Posterior vena cava (tissue), 2 donors: ENCODE data around the gene NOXO1. TPM values are rescaled to one million over a fixed set of nuclear protein-coding genes. Genes with fewer than 3 reads are reported as not detected.
"Not testable (repeated sequence)": the region's sequence is repeated elsewhere in the genome, so short reads cannot be mapped to it uniquely, and the experiment has no call there.

Source experiments
- DNase-seq: peaks from one replicate; pipeline ENCODE4 v3.0.0-alpha.2; 2020; ENCODE audit warnings: low spot score
- intact Hi-C, 2 donors: fragments of 100-400 bp; cut with DNase I; formaldehyde crosslinking; loops; one replicate each; pipeline versions ENCODE4 v1.14.1 to v1.14.2; 2022 to 2023
- total RNA-seq, 2 donors: library from RNA; stranded (reverse); fragmentation: NEBNext Ultra II Directional; extraction: Animal tissue kit (Norgen Biotek cat#: 25700); gene quantifications; one replicate each; pipeline ENCODE4 v1.2.1, GENCODE V29; 2021
- donor health status: DM: yes; HTN: yes; CAD: no.
- donor health status: DM: yes; HTN: yes; CAD: no.

NOXO1 gene
- total RNA-seq, 2 donors from 2014 or later, result not detected

DNA sequence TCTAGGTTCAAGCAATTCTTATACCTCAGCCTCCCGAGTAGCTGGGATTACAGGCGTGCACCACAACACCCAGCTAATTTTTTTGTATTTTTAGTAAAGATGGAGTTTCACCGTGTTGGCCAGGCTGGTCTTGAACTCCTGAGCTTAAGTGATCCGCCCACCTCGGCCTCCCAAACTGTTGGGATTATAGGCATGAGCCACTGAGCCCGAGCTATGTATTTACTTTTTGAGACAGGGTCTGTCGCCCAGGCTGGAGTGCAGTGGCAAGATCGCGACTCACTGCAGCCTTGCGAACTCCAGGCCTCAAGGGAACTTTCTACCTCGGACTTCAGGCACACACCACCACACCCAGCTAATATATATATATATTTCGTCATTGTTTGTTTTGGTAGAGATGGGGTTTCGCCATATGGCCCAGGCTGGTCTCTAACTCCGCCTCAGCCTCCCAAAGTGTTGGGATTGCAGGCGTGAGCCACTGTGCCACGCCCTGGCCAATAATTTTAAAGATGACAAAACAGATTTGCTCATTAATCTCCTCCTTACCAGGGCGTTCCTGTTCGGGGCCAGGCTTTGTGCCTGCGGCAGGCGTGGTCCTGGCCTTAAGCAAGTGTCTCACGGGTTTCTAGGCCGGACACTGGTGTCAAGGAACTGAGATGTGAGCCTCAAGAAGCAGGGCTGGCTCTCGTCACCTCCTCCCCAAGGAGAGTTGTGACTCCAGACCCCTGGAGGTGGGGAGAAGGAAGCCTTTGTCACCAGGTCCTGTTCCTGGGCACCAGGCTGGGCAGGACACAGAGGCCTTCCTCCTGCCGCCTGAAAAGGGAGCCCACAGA lies 34.1 kb upstream of the NOXO1 start:
- DNase-seq, result no peak
- intact Hi-C loops, result loop anchor here in 1 of 2 donors (5.0 kb wide), 1 partner anchor 137 kb away; no protein-coding TSS in a partner anchor

DNA sequence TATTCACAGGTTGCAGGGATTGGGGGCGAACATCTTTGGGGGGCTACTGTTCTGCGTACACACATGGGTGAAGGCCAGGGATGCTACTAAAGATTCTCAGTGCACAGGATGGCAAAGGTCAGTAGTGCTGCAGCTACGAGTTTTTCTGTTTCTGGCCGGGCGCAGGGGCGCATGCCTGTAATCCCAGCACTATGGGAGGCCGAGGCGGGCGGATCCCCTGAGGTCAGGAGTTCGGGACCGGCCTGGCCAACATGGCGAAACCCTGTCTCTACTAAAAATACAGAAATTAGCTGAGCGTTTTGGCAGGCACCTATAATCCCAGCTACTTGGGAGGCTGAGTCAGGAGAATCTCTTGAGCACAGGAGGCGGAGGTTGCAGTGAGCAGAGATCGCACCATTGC lies 32.3 kb upstream of the NOXO1 start:
- no peak for DNase-seq
- intact Hi-C loops, result no loop called here

DNA sequence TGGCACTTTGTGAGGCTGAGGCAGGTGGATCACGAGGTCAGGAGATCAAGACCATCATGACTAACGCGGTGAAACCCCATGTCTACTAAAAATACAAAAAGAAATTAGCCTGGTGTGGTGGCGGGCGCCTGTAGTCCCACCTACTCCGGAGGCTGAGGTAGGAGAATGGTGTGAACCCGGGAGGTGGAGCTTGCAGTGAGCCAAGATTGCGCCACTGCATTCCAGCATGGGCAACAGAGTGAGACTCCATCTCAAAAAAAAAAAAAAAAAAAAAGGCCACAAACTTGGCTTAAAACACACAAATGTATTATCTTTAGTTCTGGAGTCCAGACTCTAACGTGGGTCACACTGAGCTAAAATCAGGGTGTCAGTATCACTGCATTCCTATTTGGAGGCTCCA lies 30.5 kb upstream of the NOXO1 start:
- intact Hi-C loops, DNase-seq: not testable (repeated sequence)

GRCh38 chr16:2009791-2010510 lies 28.7 kb upstream of the NOXO1 start, which contains the start of gene ZNF598:
TSS of gene ZNF598 (minus strand) at chr16:2009821.
- intact Hi-C loops, result no loop called here
- DNase-seq, result peak; percentile 94

DNA sequence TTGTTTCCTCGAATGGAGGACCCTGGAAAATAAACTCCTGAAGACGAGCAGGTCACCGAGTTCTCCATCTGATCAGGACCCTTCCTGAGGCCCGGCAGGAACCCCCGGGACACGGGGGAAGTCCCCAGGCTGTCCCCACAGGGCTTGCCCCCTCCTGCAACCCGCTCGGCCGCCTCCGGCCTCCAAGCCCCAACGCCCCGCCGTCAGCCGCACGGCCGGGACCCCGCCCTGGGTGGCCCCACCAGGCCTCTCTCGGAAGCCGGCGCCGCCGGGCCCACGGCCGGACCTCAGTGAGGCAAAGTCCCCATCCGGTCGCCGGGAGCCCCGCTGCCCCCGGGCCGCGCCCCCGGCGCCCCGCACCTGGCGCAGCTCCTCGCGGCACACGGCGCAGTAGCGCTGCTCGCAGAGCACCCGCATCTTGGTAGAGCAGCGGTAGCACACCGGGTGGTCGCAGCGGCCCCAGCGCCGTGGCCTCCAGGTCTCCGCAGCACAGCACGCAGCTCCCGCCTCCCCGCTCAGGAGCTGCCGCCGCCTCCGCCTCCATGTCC lies 28.0 kb upstream of the NOXO1 start:
- intact Hi-C loops, result no loop called here
- DNase-seq, result no peak

DNA sequence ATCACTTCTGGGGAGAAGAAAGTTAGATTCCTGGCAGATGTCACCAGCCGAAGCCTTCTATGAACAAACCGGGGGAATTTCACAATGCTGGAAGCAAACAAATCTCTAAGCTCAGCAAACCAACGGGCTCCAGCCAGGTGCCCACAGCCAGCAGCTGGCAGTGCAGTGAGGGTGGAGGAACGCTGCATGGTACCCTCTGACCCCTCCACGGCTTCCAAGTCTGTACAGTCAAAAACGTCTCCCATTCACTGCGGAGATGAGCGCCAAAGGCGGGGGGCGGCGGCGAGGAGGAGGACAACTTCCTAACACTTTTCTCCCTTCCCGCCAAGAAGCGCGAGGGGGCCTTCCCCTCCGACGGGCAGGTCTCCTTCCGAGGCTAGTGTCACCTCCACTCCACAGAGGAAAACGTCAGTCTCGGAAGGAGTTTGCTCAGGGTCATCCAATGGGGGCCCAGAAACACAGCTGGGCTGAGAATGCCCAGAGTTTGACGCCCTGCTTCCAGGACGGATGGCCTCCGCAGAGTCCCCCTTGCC lies 27.4 kb upstream of the NOXO1 start:
- intact Hi-C loops, result no loop called here
- DNase-seq, result no peak

DNA sequence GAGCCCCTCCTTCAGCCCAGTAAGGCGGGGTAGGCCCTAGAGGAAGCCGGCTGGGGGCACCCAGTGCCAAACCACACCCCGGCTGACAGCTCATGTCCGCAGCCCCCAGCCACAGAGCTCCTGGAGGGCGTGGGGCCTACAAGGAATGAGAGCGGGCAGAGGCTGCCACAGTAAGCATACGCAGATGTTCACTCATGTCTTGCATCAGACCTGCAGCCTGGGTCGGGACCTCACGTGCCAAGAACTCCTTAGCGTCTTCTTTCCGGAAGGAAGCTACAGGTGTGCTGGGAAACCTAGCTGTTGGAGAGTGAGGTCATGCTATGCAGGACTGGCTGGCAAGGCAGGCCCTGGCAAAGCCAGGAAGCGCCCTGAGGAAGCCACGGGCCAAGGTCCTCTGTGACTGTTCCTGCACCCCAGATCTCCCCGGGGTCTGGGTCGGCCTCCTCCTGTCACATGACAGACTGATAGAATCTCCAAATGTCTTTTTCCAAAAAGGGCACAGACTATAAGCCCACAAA lies 26.8 kb upstream of the NOXO1 start:
- intact Hi-C loops, result no loop called here
- DNase-seq, result peak; percentile 81

GRCh38 chr16:2007081-2007836 lies 26.0 kb upstream of the NOXO1 start:
- no peak for DNase-seq
- intact Hi-C loops, result no loop called here

DNA sequence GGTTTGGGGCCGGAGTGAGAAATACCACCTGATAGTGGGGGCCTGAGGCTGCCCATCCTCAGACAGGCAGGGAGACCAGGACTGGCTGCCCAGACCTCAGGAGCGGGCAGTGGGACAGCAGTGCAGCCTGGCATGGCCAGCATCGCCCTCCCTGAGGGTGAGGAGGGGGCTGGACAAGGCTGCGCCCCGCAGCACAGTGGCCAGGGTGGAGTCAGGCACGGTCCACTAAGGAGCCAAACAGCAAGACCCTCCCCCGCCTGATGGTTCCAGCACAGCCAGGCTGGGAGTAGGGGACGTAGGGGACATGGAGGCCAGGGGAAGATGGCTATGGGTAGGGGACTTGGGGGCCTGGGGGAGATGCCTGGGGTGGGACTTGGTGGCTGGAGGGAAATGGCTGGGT lies 25.0 kb upstream of the NOXO1 start:
- intact Hi-C loops, result no loop called here
- DNase-seq, result no peak

- intact Hi-C loops, result no loop called here
- no peak for DNase-seq
Observed at GRCh38 chr16:2005646-2006045, 24.4 kb upstream of the NOXO1 start.

GRCh38 chr16:2004795-2005517 lies 23.7 kb upstream of the NOXO1 start:
- DNase-seq, result no peak
- intact Hi-C loops, result no loop called here

GRCh38 chr16:2003827-2004641 lies 22.8 kb upstream of the NOXO1 start:
- intact Hi-C loops, result no loop called here
- DNase-seq, result peak; percentile 96

- intact Hi-C loops, result no loop called here
- DNase-seq, result no peak
Observed at GRCh38 chr16:2003231-2003826, 22.1 kb upstream of the NOXO1 start.

- intact Hi-C loops, result no loop called here
- DNase-seq, result no peak
Observed at GRCh38 chr16:2002406-2003230, 21.3 kb upstream of the NOXO1 start.

DNA sequence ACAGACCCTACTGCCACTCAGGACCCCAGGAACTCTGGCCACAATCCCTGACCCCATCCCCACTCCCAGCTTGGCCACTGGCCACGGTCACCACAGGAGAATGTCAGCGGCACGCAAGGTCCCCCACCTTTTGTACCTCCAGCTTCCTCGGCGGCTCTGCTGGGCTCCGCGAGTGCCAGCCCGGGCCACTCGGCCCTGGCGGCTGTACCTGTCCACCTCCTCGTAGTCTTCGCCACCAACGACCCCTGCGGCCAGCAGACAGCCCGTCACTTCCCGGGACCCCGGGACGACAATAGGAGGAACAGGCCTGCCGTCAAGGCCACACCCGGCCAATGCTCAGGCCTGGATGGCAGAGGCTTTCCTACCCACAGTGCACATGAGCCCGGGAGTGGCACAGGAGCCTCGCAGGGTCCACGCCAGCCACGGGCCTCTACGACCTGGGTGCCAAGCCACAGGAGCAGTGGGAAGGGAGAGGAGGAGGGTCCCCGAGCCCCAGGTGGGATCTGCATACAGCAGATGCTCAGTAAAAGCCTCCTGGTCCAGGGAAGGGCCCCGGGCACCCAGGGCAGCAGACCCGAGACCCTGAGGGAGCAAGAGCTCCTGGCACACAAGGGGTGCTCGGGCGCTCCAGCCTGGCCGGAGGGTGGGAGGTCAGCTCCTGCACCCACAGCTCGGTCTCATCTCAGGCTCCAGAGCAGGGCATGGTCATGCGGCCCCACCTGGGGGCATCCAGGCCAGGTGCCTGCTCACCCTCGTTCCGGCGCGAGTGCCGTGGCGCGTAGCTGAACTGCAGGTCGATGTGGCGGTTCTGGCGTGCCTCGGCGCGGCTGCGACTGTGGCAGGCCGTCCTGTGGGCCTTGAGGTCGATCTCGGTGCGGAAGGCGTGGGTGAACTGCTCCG lies 20.4 kb upstream of the NOXO1 start:
- no peak for DNase-seq
- intact Hi-C loops, result no loop called here

DNA sequence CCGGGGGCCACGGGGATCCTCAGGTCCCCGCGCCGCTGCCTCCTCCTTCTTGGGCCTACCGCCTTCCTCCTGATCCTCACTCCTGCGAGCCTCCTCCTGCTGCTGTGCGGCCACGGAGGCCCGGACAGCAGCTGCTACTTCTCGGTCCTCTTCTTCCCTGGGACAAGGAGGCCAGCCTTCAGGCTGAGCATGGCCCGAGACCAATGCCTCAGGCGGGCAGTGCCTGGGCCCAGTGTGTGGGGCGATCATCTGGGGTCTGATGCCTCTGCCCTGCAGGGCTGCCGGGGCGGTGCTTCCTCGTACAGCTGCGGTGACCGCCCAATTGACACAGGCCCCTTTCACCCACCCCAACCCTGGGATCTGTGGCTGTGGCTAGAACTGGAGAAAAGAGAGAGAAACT lies 19.8 kb upstream of the NOXO1 start:
- intact Hi-C loops, result no loop called here
- no peak for DNase-seq
